GM12892 (cell line): ENCODE results near the gene TUBB.

Source experiments
- DNase-seq: peaks from one replicate; pipeline ENCODE4 v3.0.0; 2011; ENCODE audit not compliant: insufficient read length
- FAIRE-seq: peaks from 2 replicates; lab custom pipeline; 2011; peaks lifted over from hg19 to GRCh38; lab: Jason Lieb, UNC
- POLR2A ChIP-seq: IDR thresholded peaks from 2 replicates; pipeline ENCODE4 v1.6.1; 2011; ENCODE audit warnings: low read depth, low read length, control low read depth
- POLR2AphosphoS5 ChIP-seq: IDR thresholded peaks from 2 replicates; pipeline ENCODE4 v1.6.1; 2011; ENCODE audit warnings: low read depth, low read length, control low read depth
- TAF1 ChIP-seq: IDR thresholded peaks from 2 replicates; pipeline ENCODE4 v1.6.1; 2011; ENCODE audit warnings: low read depth, mild to moderate bottlenecking, control low read depth, low read length, borderline replicate concordance

The TUBB gene

GRCh38 chr6:30683183-30683979 is 36.8 kb upstream of the TUBB start:
- no peak for DNase-seq
- TF ChIP-seq TAF1: no peak
- TF ChIP-seq POLR2A: no peak
- no peak for TF ChIP-seq POLR2AphosphoS5
- FAIRE-seq: no peak

- no peak for DNase-seq
- FAIRE-seq: no peak
- no peak for TF ChIP-seq POLR2AphosphoS5
- TF ChIP-seq POLR2A: no peak
- TF ChIP-seq TAF1: no peak
Observed at GRCh38 chr6:30683980-30684338, 36.2 kb upstream of the TUBB start.

DNA sequence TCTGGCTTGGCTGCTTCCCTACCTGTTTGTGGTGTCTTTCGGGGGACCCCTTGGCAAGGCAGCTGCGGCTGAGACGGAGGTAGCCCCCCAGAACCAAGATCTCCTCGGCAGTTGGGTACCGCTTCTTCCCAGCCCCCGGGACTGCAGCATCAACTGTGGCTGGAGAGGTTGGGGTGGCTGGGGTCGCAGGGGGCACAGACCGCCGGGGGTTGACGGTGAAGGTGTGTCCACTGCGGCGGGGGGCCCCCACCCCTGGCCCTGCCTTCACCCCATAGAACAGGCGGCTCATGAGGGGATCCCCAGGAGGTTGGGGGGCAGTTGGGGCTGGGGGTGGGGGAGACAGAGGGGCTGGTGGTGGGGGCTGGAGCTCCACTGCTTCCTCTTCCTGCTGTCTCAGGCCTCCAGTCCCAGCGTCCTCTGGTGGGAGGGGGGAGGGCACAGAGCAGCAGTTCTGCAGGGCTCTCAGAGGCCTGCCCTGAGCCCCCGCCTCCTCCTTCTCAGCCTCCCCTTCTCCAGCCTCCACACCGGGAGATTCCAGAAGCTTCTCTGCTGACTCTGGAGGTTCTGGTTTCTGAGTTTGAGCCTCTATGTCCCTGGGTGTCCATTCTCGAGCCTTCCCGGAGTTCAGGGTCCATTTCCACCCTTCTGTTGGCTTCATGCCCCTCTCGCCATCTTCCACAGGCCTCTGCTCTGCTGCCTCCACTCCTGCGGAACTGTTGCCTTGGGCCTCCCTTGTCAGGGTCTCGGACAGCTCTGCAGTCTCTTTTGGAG is 35.6 kb upstream of the TUBB start:
- no peak for FAIRE-seq
- TF ChIP-seq TAF1 (no peak), POLR2AphosphoS5 (0 out of 2 replicates have a peak, but pooled peaks have one; percentile 23), POLR2A (no peak; the same call in 1 of the 2 replicates)
- DNase-seq: no peak

- FAIRE-seq (no peak), DNase-seq (no peak)
- TF ChIP-seq POLR2AphosphoS5 (no peak), POLR2A (no peak), TAF1 (0 out of 2 replicates have a peak, but pooled peaks have one; percentile 20)
Observed at GRCh38 chr6:30685157-30686008, 34.8 kb upstream of the TUBB start.

GRCh38 chr6:30686009-30686907 is 33.9 kb upstream of the TUBB start, which contains the start of gene PPP1R18:
Gene PPP1R18 (minus strand): TSS chr6:30686645. CDS start chr6:30686018, 627 bp downstream.
- TF ChIP-seq TAF1: no peak
- peak; percentile 36; the same call in 1 of the 2 replicates for TF ChIP-seq POLR2AphosphoS5
- TF ChIP-seq POLR2A: peak; percentile 62; the same call in 1 of the 2 replicates
- peak; percentile 58 for DNase-seq
- FAIRE-seq: peak; percentile 74

DNA sequence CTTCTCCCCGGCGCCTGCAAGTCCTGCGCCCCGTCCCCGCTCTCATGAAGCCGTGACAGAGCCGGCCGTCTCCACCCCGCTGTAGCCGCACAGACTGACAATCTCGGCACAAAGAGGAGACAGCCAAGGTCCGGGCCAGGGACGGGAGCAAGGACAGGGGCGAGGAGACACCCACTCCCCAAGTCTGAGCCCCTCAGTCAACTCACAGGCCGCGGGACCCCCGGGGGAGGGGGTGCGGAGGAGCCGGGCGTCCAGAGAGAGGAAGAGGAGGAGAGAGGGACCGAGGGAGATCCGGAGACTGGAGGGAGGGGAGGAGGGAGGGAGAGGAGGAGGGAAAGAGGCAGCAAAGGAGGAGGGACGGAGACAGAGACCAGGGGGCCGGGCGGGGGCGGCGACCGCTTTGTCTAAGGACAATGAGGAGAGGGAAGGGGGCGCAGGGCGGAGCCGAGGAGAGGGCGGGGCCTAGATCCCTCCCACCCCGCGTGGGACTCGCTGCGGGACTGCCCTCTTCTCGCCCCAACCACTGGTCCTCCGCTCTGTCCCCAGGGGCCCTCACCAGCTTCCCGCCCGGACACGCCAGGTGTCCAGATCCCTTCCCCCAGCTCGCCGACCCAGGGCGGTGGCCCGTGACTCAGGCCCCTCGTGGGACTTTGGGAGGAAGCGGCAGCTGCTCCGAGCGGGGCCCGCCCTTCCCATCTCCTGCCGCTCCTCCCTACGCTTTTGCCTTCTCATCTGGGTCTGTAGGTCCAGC is 33.1 kb upstream of the TUBB start:
- peak; percentile 94 for FAIRE-seq
- peak; percentile 68 for DNase-seq
- no peak for TF ChIP-seq TAF1
- TF ChIP-seq POLR2AphosphoS5: peak; percentile 70; the same call in 1 of the 2 replicates
- TF ChIP-seq POLR2A: peak; percentile 61; the same call in 1 of the 2 replicates

GRCh38 chr6:30687659-30688431 is 32.3 kb upstream of the TUBB start:
- no peak for TF ChIP-seq POLR2AphosphoS5
- 0 out of 2 replicates have a peak, but pooled peaks have one; percentile 32 for TF ChIP-seq TAF1
- FAIRE-seq (no peak), DNase-seq (no peak)

DNA sequence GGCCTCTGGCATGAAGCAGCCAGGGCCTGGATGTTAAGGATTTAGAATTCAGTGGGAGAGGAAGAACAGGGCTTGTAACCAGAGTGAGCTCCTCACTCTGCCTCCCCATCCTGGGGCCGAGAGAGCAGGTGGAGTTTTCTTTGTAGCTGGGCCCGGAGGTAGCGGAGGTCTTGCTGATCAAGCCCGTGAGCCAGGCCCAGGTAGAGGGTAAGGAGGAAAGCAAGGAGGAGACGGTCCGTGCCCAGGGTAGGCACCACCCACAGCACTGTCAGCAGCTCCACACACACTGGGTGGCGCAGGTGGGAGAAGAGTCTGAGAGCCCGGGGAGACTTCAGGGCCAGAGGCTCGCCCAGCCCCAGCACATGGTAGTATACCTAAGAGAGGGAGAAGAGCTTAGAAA is 31.6 kb upstream of the TUBB start:
- FAIRE-seq (no peak), DNase-seq (no peak)
- TF ChIP-seq TAF1 (no peak), POLR2AphosphoS5 (no peak), POLR2A (no peak)

DNA sequence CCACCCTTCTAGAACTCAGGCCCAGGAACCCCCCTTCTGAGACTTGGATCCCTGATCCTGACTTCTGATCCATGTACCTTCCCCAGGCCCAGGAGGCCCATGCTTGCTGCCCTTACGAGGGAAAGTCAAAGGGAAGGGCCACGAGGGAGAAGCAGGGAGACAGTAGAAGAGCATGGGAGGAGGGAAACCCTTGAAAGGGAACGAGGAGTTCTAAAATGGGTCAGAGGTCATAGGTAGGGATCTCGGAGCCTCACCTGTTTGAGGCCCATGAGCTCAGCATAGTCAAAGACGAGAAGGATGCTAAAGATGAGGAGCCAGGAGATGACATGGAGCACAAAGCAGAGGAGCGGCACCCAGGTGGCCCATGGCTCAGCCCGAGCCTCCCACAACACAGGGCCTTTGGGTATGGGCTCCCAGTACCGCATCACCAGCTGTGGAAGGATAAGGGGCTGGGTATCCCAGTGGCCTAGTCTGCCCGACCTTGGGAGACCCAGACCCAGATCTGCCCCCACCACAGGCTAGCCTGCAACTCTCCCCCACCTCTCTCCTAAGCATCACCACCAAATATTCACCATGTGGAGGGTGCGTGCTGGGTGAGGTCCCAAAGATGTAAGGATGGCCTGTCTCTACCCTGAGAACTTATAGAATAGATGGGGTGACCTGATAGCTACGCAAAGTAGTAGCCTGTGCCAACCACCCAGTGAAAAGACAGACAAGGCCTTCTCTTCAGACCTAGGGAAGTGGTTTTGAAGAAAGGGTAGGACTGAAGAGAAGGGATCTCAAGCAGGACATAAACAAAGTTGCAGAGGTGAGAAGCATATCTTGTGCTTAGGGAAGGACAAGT is 30.9 kb upstream of the TUBB start:
- DNase-seq: no peak
- TF ChIP-seq TAF1: no peak
- no peak for TF ChIP-seq POLR2AphosphoS5
- TF ChIP-seq POLR2A: no peak
- FAIRE-seq: no peak
